Thyroid gland (tissue), 4 donors: ENCODE measurements around the gene ANKRD12. TPM values are rescaled to one million over a fixed set of nuclear protein-coding genes. Genes with fewer than 3 reads are reported as not detected.

Experiments used
- DNase-seq, 2 donors: peaks; one replicate each; pipeline ENCODE4 v3.0.0-alpha.2; 2019
- H3K27ac ChIP-seq, 3 donors: fragments of 200-600 bp; sonication (generic); 1 replicate in 2 of 3; 2 replicates in 1 of 3; pipeline ENCODE4 v1.5.1; 2016 to 2019; ENCODE audit warnings: mild to moderate bottlenecking in 1 of 3, moderate library complexity in 1 of 3
- H3K27me3 ChIP-seq: fragments of 200-600 bp; sonication (generic); one replicate; pipeline ENCODE4 v1.5.1; 2019
- H3K36me3 ChIP-seq, 2 donors: fragments of 200-600 bp; sonication (generic); one replicate each; pipeline ENCODE4 v1.5.1; 2016 to 2019
- H3K4me1 ChIP-seq, 2 donors: fragments of 200-600 bp; sonication (generic); one replicate each; pipeline ENCODE4 v1.5.1; 2017 to 2019
- H3K4me3 ChIP-seq, 3 donors: fragments of 200-600 bp; sonication (generic); replicated peaks in 1 of 3; 1 replicate in 2 of 3; 2 replicates in 1 of 3; pipeline ENCODE4 v1.5.1; 2016; ENCODE audit warnings: mild to moderate bottlenecking in 1 of 3
- H3K9me3 ChIP-seq: fragments of 200-600 bp; sonication (generic); one replicate; pipeline ENCODE4 v1.5.1; 2017
- CTCF ChIP-seq, 6 experiments: fragments of 200-600 bp in 3 of 6; fragments of 450-650 bp in 3 of 6; sonication (generic) in 3 of 6; IDR thresholded peaks; one replicate each; pipeline ENCODE4 v1.5.1; 2016 to 2019; ENCODE audit warnings: antibody characterized with exemption in 6 of 6, mild to moderate bottlenecking in 2 of 6, inconsistent platforms in 1 of 6, moderate library complexity in 1 of 6
- POLR2A ChIP-seq, 2 donors: fragments of 450-650 bp; IDR thresholded peaks; one replicate each; pipeline ENCODE4 v1.6.1; 2017; ENCODE audit warnings: antibody characterized with exemption in 2 of 2, mild to moderate bottlenecking in 2 of 2, moderate library complexity in 1 of 2
- WGBS, 2 donors: methylation state at CpG; one replicate each; pipeline ENCODE4 v1.1.5; 2017; 5-methylcytosine and 5-hydroxymethylcytosine counted together
- intact Hi-C: fragments of 100-400 bp; cut with DNase I; formaldehyde crosslinking; loops from one replicate; pipeline ENCODE4 v1.15.1; 2023
- total RNA-seq, 4 donors: library from RNA; depleted of rRNA; stranded (reverse); fragments of >200 nt; gene quantifications; one replicate each; pipeline ENCODE4 v1.2.3, GENCODE V29; 2016

Gene ANKRD12
- total RNA-seq, 4 donors from 2014 or later, result 74.6 to 155 (median 109) TPM

GRCh38 chr18:9199681-9200080 is 63.1 kb downstream of the ANKRD12 start:
- Histone ChIP-seq H3K36me3 (no peaks in the 10 kb centered on the region), H3K27me3 (no peaks in the 10 kb centered on the region), H3K4me1 (peaks cover 6% of the 10 kb centered on the region in 2 donors), H3K9me3 (no peaks in the 10 kb centered on the region), H3K27ac (no peak overlapping the region), H3K4me3 (no peak overlapping the region)
- intact Hi-C loops, result no loop called here
- no peak for DNase-seq
- TF ChIP-seq POLR2A (IDR thresholded peaks at IDR 0.05), result no peak
- TF ChIP-seq CTCF (IDR thresholded peaks at IDR 0.05), result no peak

GRCh38 chr18:9201224-9201623 is 64.6 kb downstream of the ANKRD12 start:
- Histone ChIP-seq H3K27me3 (no peaks in the 10 kb centered on the region), H3K36me3 (no peaks in the 10 kb centered on the region), H3K9me3 (no peaks in the 10 kb centered on the region), H3K4me1 (peaks cover 2 to 6% of the 10 kb centered on the region in 2 donors), H3K4me3 (no peak overlapping the region), H3K27ac (no peak overlapping the region)
- intact Hi-C loops, result no loop called here
- no peak for DNase-seq
- TF ChIP-seq CTCF (IDR thresholded peaks at IDR 0.05) (no peak), POLR2A (IDR thresholded peaks at IDR 0.05) (no peak)
- 87 to 90% methylated on average over 2 of the region's 2 CpGs for WGBS, 2 donors

- Histone ChIP-seq H3K36me3 (no peaks in the 10 kb centered on the region), H3K27ac (no peak overlapping the region), H3K9me3 (no peaks in the 10 kb centered on the region), H3K4me1 (peaks cover 0 to 6% of the 10 kb centered on the region in 2 donors), H3K27me3 (no peaks in the 10 kb centered on the region), H3K4me3 (no peak overlapping the region)
- intact Hi-C loops, result no loop called here
- no peak for DNase-seq
- whole genome bisulfite sequencing, 2 donors, result 97 to 99% methylated on average over 5 of the region's 5 CpGs
- no peak for TF ChIP-seq POLR2A (IDR thresholded peaks at IDR 0.05)
- no peak for TF ChIP-seq CTCF (IDR thresholded peaks at IDR 0.05)
Observed at GRCh38 chr18:9204659-9205058, 68.1 kb downstream of the ANKRD12 start.

- WGBS, 2 donors, result 75 to 86% methylated on average over 3 of the region's 3 CpGs
- no peak overlapping the region for H3K27ac ChIP-seq
- H3K27me3 ChIP-seq, result no peaks in the 10 kb centered on the region
- no peak overlapping the region for H3K4me3 ChIP-seq
- no peak for DNase-seq
- H3K9me3 ChIP-seq, result no peaks in the 10 kb centered on the region
- TF ChIP-seq CTCF (IDR thresholded peaks at IDR 0.05), result no peak
- no peak for TF ChIP-seq POLR2A (IDR thresholded peaks at IDR 0.05)
- H3K4me1 ChIP-seq, result no peaks in the 10 kb centered on the region
- H3K36me3 ChIP-seq, result no peaks in the 10 kb centered on the region
- intact Hi-C loops, result no loop called here
Observed at GRCh38 chr18:9206421-9206820, 69.8 kb downstream of the ANKRD12 start.

- H3K27me3 ChIP-seq, result no peaks in the 10 kb centered on the region
- H3K27ac ChIP-seq, result no peak overlapping the region
- intact Hi-C loops, result no loop called here
- DNase-seq, result no peak
- no peaks in the 10 kb centered on the region for H3K9me3 ChIP-seq
- WGBS, 2 donors, result 84 to 88% methylated on average over 4 of the region's 4 CpGs
- no peaks in the 10 kb centered on the region for H3K4me1 ChIP-seq
- H3K36me3 ChIP-seq, result no peaks in the 10 kb centered on the region
- TF ChIP-seq CTCF (IDR thresholded peaks at IDR 0.05) (no peak), POLR2A (IDR thresholded peaks at IDR 0.05) (no peak)
- no peak overlapping the region for H3K4me3 ChIP-seq
Observed at GRCh38 chr18:9209279-9209678, 72.7 kb downstream of the ANKRD12 start.
